LNCAP (cell line): ENCODE results near the gene CEACAM18.

Source experiments
- CTCF ChIP-seq: fragments of 450-650 bp; IDR thresholded peaks from 2 replicates; pipeline ENCODE4 v1.5.1; 2017; ENCODE audit warnings: mild to moderate bottlenecking

Gene CEACAM18

DNA sequence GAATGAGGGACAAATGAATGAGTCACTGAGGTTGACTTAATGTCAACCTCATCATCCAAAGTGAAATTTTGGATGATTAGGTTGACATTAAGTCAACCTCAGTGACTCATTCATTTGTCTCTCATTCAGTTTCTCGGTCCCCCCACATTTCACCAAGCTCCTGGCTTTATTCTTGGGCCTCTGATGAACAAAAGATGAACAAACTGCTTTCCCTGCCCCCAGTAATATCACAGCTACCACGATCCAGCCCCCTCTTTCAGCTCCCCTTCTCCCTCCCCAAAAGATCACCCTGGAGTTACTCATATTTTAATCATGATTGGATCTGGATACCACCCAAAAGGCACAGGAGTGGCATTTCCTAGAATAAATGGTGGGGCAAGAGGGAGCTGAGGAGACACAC, 10.8 kb downstream of the CEACAM18 start:
- no peak for TF ChIP-seq CTCF

GRCh38 chr19:51490676-51491075, 12.3 kb downstream of the CEACAM18 start:
- no peak for TF ChIP-seq CTCF

GRCh38 chr19:51491586-51491985, 13.2 kb downstream of the CEACAM18 start:
- no peak for TF ChIP-seq CTCF

GRCh38 chr19:51493776-51494175, 15.4 kb downstream of the CEACAM18 start:
- TF ChIP-seq CTCF, result no peak

DNA sequence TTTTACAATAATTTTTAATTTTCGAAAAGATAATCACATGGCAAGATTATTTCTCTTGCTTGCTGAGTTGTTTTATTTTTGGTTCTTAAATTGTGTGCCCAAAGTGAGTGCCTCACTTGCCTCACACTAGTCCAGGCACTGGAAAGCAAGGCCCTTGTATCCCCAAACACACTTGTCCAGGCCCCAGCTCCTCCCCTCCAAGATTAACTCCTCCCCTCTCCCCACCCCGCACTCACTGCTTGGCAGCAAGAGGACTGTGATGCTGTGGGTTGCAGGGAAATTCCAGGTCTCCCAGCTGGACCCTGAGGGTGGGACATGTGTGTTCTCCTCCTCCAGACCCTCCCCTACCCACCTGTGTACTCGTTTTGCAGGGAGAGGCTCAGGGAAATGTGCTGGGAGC, 19.3 kb downstream of the CEACAM18 start:
- no peak for TF ChIP-seq CTCF

DNA sequence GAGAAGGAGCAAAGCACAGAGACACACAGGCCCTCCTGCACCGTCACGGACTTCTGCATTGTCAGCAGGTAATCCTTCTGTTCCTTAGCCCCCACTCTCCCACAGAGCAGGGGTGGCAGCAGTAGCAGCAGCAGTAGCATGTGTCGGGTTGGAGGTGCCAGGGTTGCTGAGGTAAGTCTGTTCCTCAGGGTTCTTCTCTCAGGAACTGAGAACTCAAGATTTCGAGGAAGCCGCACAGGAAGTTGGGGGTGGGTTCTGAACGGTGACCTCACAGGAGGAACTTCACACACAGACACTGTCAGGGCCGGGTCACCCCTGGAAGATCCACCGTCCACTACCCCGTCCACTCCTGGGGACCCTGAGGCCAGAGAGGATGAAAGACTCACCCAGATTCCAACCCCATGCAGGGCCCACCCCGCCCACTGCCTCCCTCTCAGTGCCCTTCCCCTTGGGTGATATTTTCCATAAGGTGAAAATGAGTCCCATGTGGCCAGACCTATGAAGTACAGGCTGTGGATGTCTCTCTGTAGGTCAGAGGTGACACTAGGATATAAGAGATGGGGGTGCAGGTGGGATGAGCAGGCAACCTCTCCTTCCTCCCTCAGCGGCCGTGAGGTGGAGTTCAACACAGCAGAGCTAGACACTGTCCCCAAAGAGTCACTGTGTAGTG, 23.4 kb downstream of the CEACAM18 start, which contains the start of gene SIGLEC12:
Gene SIGLEC12 (minus strand): TSS at position 207 of the 670 bp plus-strand sequence. CDS start 67 bp downstream, at position 140.
- TF ChIP-seq CTCF, result no peak

- TF ChIP-seq CTCF, result no peak
These were observed 25.0 kb downstream of the CEACAM18 start for GRCh38 chr19:51503286-51503817.
